ENCODE data around the gene KRTAP21-3.
"Not testable (repeated sequence)": the region's sequence is repeated elsewhere in the genome, so short reads cannot be mapped to it uniquely, and the experiment has no call there.

Gene KRTAP21-3, protein sequence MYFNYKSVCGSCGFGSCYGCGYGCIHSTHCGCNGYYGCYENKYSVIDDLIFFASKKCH

GRCh38 chr21:30718239-30718909 lies at the start of gene KRTAP21-3:
TSS of gene KRTAP21-3 (minus strand) at chr21:30718777. CDS start at chr21:30718759, 18 bp downstream.
- no peak for DNase-seq (ENCODE audit: low spot score)

- DNase-seq (ENCODE audit: low spot score): no peak
Measured at GRCh38 chr21:30760776-30761175, 42.2 kb upstream of the KRTAP21-3 start.

GRCh38 chr21:30758306-30758705 lies 39.7 kb upstream of the KRTAP21-3 start:
- DNase-seq (ENCODE audit: low spot score): no peak

- not testable (repeated sequence) for DNase-seq (ENCODE audit: low spot score)
Measured at GRCh38 chr21:30755328-30755727, 36.8 kb upstream of the KRTAP21-3 start, which contains the start of gene KRTAP21-1. TSS of gene KRTAP21-1 (minus strand) at chr21:30755428. CDS start at chr21:30755378, 50 bp downstream.

GRCh38 chr21:30747159-30747558 lies 28.6 kb upstream of the KRTAP21-3 start, which contains the start of gene KRTAP21-2:
TSS of gene KRTAP21-2 (minus strand) at chr21:30747259. CDS start at chr21:30747202, 57 bp downstream.
- no peak for DNase-seq (ENCODE audit: low spot score)

DNA sequence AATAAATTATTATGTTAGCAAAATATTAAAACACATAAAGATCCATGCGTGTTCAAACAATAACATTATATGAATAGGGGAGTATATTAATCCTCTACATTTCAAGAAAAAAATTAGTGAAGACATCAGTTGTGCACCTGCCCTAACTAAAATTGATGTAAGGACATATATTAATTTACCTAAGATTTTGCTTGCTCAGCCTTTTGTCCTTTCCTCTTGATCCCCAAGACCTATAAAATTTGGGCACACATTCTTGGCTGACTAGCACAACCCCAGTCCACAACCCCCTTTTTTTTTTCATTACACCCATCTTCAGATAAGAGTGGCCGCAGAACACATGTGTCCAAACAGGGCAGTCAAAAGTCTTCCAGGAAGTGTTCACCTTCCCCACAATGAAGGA lies 21.9 kb upstream of the KRTAP21-3 start:
- no peak for DNase-seq (ENCODE audit: low spot score)

- no peak for DNase-seq (ENCODE audit: low spot score)
Measured at GRCh38 chr21:30733026-30733425, 14.4 kb upstream of the KRTAP21-3 start.

DNA sequence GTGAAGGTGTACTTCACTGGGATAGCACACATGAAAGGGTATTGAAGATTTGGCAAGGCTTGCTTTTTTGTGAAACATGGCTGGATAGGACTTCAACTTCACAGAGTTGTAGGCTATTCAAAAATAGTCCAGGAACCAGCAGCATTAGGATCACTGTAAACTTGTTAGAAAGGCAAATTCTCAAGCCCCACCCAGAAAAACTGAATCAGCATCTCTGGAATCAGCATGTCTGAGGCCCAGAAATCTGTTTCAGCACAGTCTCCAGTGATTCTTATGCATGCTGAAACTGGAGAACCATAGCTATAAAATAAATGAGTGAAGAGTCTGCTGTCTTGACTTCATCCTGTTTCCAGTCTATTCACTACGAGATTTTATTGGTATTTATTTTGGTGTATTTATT lies 8.1 kb upstream of the KRTAP21-3 start:
- DNase-seq (ENCODE audit: low spot score): no peak

GRCh38 chr21:30719401-30719800 lies 824 bp upstream of the KRTAP21-3 start:
- no peak for DNase-seq (ENCODE audit: low spot score)

- no peak for DNase-seq (ENCODE audit: low spot score)
Measured at GRCh38 chr21:30717105-30717504, 1.5 kb downstream of the KRTAP21-3 start.

- DNase-seq (ENCODE audit: low spot score): no peak
Measured at GRCh38 chr21:30714946-30715345, 3.6 kb downstream of the KRTAP21-3 start.

- no peak for DNase-seq (ENCODE audit: low spot score)
Measured at GRCh38 chr21:30714456-30714855, 4.1 kb downstream of the KRTAP21-3 start.

GRCh38 chr21:30713766-30714165 lies 4.8 kb downstream of the KRTAP21-3 start:
- no peak for DNase-seq (ENCODE audit: low spot score)

DNA sequence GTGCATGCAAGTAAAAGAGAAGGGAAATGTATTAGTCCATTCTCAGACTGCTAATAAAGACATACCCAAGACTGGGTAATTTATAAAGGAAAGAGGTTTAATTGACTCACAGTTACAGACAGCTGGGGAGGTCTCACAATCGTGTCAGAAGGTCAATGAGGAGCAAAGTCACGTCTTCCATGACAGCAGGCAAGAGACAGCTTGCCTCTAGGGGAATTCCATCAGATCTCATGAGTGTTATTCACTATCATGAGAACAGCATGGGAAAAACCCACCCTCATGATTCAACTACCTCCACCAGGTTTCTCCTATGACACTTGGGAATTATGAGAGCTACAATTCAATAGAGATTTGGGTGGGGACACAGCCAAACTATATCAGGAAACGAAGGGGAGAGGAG lies 8.1 kb downstream of the KRTAP21-3 start:
- no peak for DNase-seq (ENCODE audit: low spot score)

DNA sequence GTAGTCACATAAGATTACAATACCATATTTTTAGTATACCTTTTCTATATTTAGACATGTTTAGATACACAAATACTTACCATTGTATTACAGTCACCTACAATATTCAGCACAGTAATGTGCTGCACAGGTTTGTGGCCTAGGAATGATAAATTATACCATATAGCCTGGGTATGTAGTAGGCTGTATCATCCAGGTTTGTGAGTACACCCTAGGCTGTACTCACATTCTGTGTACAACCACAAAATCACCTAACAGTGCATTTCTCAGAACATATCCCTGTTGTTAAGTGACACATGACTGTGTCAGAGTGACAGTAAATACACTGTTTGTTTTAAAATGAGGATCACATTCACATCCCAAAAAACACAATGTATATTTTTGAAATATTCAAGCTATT lies 11.2 kb downstream of the KRTAP21-3 start:
- DNase-seq (ENCODE audit: low spot score): no peak

DNA sequence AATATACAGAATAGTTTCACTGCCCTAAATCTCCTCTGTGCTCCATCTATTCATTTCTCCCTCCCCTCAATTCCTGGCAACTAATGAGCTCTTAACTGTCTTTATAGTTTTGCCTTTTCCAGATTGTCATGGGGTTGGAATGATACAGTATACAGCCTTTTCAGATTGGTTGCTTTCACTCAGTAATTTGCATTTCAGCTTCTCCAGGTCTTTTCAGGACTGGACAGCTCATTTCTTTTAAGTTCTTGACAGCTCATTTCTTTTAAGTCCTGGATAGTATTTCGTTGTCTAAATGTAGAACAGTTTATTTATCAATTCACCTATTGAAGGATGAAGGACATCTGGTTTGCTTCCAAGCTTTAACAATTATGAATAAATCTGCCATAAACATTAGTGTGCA lies 22.6 kb downstream of the KRTAP21-3 start:
- no peak for DNase-seq (ENCODE audit: low spot score)

- DNase-seq (ENCODE audit: low spot score): no peak
Measured at GRCh38 chr21:30689822-30690221, 28.8 kb downstream of the KRTAP21-3 start.

DNA sequence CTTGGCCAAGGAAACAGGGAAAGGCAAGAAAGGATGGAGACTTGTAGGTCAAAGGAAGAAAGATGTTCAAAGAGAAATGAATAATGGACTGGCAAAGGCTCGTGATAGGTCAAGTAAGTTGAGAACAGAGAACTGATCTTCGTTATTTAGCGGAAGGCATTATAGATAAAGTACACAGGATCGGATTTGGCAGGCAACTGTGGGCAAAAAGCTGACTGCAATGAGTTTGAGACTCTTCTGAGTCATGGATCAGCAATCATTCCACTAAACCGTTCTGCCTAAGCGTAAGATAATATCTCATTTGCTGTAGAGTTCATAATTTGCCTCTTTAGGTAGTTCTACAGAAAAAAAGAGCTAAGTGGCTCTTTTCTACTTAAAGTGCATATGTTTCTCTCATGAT lies 34.1 kb downstream of the KRTAP21-3 start:
- no peak for DNase-seq (ENCODE audit: low spot score)

- DNase-seq (ENCODE audit: low spot score): no peak
Measured at GRCh38 chr21:30680586-30680985, 38.0 kb downstream of the KRTAP21-3 start.

- DNase-seq (ENCODE audit: low spot score): no peak
Measured at GRCh38 chr21:30676737-30677136, 41.8 kb downstream of the KRTAP21-3 start.

- no peak for DNase-seq (ENCODE audit: low spot score)
Measured at GRCh38 chr21:30674312-30674711, 44.3 kb downstream of the KRTAP21-3 start.

DNA sequence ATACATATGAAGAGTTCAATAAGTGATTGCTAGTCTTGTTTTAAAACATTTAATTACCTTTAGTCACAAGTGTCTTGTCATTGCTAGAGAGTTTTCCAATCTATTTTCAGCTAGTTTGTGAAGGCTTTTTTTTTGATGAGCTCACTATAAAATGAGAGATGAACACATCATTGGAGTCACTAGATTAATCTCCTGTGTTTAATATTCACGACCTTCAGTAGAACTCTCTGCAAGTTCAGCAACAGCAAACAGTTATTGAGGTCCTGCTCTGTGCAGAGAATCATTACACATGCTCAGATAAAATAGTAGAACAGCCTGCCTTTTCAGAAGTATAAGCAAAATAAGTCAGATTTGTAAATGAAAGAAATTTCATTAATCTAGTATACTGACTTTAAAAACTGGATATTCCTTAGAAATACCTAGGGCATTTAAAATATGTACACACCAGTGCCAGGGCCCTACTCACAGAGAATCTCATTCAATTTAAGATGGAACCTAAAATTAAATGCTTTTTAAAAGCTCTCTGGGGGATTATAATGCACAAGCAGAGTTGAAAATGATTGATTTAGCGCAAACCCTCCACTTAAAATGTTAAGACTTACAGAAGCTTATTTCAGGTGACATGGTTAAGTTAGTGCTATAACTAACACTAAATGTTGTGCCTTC lies 45.5 kb downstream of the KRTAP21-3 start:
- DNase-seq (ENCODE audit: low spot score): no peak

- no peak for DNase-seq (ENCODE audit: low spot score)
Measured at GRCh38 chr21:30668776-30669175, 49.8 kb downstream of the KRTAP21-3 start.

Measured in hematopoietic multipotent progenitor cell treated with erythropoietin and hydrocortisone succinate and interleukin-3 and kit ligand, for 15 days (in vitro differentiated cells).